ENCODE measurements around the gene MAN1A2. TPM values are rescaled to one million over a fixed set of nuclear protein-coding genes. Genes with fewer than 3 reads are reported as not detected.

MAN1A2 gene
- total RNA-seq, 2 experiments from 2014 or later: 18.5 to 20.4 TPM

- CTCF ChIA-PET: interaction anchor here (1.3 kb wide), 1 partner anchor 43 kb away, joined by 3 read pairs; no protein-coding TSS in a partner anchor
- POLR2A ChIA-PET: no interaction called here
- H3K27ac Mint-ChIP-seq: no peak overlapping the region
Measured at GRCh38 chr1:117578466-117578865, 211.2 kb downstream of the MAN1A2 start.

More at GRCh38 chr1:117578466-117578865, 211.2 kb downstream of the MAN1A2 start:
- Mint-ChIP-seq H3K36me3 (ENCODE audit: low read depth) (no peaks in the 10 kb centered on the region), H3K4me1 (peaks cover 5% of the 10 kb centered on the region), H3K4me3 (no peak overlapping the region), H3K9me3 (ENCODE audit: low read depth) (no peaks in the 10 kb centered on the region), H3K27me3 (no peaks in the 10 kb centered on the region)
- no peak for ATAC-seq
- no peak for DNase-seq
- intact Hi-C loops (cut with DNase I, micrococcal nuclease): no loop called here

Other genes with a start within 250 kb of the MAN1A2 start
- under 1 TPM; 0.37 to 0.62 TPM for gene TRIM45, start 245.7 kb upstream of the MAN1A2 start, total RNA-seq
- gene VTCN1, start 156.5 kb upstream of the MAN1A2 start, total RNA-seq: not detected
- gene TENT5C, start 238.6 kb downstream of the MAN1A2 start, total RNA-seq: 1 to 10 TPM; 6.0 to 6.4 TPM

All from activated CD4-positive, alpha-beta T cell treated with anti-CD3 and anti-CD28 coated beads for 36 hours (primary cell).